SK-N-SH (cell line): ENCODE results near the gene C1orf159.

Source experiments
- EP300 ChIP-seq, 2 experiments: IDR thresholded peaks; 2 replicates each; pipeline versions ENCODE4 v1.4.0 to v1.6.1; 2012; ENCODE audit warnings: borderline replicate concordance in 1 of 2, low read depth in 1 of 2, low read length in 1 of 2
- TF ChIP-seq, protein P1 (sequence below): fragments of 200-600 bp; sonication (generic); IDR thresholded peaks from 2 replicates; pipeline ENCODE4 v1.6.1; 2017; ENCODE audit warnings: antibody characterized with exemption, mild to moderate bottlenecking, moderate library complexity

DNA sequence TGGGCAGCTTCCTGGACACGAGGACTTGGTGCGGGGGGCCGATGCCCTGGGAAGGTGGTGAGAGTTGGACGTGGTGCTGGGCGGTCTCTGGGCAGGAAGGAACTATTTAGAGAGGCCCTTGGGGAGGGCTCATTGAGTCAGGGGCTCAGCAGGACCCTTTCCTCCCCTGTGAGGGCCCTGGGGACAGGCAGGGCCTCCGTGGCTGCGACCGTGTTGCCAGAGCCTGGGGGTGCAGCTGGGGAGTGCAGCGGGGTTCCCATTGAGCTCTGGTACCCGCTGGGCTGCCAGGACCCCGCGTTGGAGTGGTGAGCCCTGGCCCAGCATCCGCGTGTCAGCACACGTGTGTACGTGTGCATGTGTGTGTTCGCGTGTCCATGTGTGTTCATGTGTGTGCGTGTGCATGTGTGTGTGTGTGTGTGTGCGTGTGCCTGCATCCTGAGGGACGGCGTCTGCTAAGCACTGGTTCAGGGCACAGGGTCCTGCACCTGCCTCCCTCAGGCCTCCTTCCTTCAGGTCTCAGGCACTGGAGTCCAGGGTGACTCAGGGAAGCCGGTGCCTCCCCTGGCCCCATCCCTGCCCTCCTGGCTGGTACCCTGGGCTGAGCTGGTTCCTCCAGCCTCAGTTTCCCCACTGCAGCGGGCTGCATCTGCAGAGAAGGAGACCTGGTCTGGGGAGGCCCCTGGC, 52.5 kb downstream of the C1orf159 start:
- TF ChIP-seq, protein P1, sequence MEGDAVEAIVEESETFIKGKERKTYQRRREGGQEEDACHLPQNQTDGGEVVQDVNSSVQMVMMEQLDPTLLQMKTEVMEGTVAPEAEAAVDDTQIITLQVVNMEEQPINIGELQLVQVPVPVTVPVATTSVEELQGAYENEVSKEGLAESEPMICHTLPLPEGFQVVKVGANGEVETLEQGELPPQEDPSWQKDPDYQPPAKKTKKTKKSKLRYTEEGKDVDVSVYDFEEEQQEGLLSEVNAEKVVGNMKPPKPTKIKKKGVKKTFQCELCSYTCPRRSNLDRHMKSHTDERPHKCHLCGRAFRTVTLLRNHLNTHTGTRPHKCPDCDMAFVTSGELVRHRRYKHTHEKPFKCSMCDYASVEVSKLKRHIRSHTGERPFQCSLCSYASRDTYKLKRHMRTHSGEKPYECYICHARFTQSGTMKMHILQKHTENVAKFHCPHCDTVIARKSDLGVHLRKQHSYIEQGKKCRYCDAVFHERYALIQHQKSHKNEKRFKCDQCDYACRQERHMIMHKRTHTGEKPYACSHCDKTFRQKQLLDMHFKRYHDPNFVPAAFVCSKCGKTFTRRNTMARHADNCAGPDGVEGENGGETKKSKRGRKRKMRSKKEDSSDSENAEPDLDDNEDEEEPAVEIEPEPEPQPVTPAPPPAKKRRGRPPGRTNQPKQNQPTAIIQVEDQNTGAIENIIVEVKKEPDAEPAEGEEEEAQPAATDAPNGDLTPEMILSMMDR, result no peak
- TF ChIP-seq EP300 (IDR thresholded peaks at IDR 0.05; ENCODE audit: borderline replicate concordance in 1 of 2, low read depth in 1 of 2, low read length in 1 of 2), result no peak
